Cardiac atrium fibroblast (primary cell): ENCODE results near the gene CSNK1D. TPM values are rescaled to one million over a fixed set of nuclear protein-coding genes. Genes with fewer than 3 reads are reported as not detected.

Experiments used
- total RNA-seq: library from RNA; depleted of rRNA; stranded (reverse); fragments of >200 nt; gene quantifications from 2 replicates; pipeline ENCODE4 v1.2.3, GENCODE V29; 2015

CSNK1D gene
- 28.7 and 31.3 TPM in 2 replicates for total RNA-seq

DNA sequence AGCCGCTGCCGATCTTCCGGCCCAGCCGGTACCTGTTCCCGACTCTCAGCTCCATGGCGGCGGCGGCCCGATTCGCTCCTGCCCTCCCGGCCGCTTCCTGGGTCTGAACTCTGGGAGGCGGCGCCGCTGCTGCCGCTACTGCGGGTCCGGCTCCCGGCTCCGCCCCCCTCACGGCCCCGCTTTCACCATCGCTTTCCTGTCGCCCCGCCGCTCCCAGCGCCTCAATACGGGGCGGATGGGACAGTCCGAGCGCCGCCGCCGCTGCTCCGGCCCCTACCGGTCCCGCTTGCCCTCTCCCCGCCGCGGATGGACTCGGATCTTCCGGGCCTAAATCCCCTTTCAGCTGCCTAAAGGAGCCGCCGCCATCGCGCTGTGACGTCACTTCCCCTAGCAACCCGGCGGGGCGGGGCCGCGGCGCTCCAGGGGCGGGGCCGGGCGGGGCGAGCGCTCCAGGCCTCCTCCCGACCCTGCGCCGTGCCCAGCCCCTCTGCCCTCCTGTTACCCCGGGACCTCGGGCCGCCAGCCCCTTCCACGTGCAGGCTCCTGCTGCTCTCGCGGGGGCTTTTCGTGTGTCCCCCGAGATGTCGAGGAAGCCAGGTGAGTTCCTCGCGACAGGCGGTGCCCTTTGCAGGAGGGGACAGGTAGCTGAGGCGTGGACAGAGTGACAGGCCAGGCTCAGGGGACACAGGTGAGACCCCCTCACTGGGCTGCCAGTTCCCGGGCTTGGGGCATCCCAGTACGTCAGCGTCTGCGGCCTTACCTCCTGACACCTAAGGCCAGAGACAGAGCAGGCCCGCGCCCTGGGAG, at the start of gene CSNK1D:
Gene CSNK1D (minus strand): TSS at position 374 of the 807 bp plus-strand sequence. CDS start 319 bp downstream, at position 55.

DNA sequence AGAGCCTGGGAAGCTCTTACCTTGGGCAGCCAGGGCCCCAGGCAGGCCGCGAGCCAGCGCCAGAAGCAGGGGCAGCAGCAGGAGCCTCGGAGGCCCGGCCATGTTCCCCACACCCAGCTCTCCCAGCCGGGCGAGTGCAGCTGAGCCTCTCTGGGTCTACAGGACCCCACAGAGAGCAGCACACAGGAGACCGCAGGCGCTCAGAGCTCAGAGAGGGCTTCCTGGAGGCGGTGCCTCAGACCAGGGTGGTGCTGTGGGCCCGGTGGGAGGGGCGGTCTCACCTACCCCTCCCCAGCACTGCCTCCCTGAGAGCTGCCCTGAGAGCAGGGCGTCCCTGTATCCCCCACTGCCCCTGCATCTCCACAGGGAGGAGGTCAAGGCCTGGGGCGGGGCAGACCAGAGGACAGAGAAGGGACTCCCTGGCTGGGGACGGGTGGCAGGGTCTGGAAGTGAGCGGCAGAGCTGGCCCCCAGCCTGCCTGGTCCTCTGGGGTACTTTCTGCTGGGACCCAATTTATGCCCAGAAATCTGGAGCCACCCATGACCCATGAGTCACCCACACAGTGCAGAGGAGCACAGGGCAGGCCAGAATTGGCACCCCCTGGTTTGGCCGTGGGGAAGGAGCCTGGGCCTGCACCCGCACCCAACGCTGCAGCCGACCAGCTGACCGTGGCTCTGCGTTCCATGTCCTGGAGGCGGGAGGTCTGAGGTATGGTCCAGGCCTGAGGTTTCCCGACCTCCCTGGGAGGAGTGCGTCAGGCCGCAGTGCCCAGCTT, 44.1 kb upstream of the CSNK1D start, which contains the start of gene CD7:
Gene CD7 (minus strand): TSS at position 215 of the 775 bp plus-strand sequence. CDS start 113 bp downstream, at position 102.

DNA sequence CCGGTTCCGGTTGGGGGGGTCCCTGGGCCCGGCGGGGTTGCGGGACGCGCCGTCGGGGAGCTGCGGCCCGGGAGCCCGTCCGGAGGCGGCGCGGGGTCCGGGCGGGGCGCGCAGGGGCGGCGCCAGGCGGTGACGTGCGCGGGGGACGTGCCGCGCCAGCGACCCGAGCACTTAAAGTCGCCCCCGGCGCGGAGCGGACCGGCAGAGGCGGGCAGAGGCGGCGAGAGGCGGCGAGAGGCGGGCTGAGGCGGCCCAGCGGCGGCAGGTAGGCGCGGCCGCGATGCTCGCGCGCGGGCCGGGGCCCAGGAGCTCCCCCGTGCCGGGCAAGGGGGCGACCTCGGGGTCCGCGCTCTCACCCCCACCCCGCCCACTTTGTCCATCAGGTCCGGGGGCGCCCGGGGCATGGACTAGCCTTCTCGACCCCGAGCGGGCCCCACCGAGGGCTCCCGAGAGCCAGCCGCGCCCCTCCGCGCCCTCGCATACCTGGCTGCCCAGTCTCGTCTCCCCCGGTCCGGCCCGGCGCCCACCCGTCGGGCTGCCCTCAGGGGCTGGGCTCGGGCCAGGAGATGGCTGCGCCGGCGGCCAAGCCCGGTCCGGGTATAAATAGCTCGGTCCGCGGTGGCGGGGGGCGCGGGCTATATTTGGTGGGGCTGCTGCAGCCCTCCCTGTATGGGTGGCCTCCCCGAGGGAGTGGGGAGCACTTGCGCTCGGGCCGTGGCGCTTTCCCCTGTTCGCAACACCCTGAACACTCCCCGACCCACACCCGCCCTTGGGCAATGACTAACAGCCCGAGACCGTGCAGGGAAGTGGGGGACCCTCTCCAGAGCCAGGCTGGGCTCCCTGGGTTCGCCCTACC, 44.4 kb downstream of the CSNK1D start, which contains the start of gene SLC16A3:
Gene SLC16A3 (plus strand): TSS at position 201 of the 856 bp plus-strand sequence. CDS start 6,967 bp downstream, outside the sequence.

DNA sequence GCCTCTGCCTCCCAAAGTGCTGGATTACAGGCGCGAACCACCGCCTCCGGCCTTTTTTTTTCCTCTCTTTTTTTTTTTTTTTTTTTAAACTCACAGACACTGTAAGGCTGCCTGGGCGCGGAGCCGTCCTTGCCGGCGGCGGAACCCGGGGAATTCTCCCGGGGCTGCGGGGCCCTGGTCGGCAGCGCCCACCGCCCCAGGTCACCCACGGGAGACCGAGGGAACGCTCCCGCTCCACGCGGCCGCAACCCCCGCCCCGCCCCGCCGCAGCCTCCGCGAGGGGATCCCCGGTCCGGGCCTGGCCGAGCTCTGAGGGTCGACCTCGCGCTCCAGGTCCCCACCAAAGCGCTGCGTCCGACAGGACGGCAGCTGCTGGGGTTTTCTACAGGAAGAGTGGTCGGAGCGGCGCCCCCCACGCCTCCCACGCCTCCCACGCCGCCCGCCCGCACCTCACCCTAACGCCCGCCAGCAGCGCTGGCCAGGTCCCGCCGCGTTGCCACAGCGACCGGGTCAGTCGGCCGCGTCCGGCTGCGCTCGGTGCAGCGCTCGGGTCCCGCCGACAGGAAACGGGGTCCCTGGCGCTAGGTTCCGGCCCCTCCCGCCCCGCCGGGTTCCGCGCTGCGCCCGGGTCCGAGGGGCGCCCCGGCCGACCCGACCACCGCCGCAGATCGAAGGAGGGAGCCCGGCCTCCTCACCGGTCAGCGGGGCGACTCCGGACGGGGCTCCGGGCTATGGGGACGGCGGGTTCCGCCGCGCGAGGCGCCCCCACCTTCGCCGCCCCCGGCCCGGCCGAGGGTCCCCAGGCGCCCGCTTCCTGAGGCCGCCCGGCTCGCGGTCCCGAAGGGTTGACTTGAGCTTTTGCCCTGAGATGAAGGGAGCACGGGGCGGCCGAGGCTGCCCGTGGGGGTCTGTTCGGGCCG, 60.9 kb downstream of the CSNK1D start, which contains the start of gene CCDC57:
Gene CCDC57 (minus strand): TSS at position 512 of the 920 bp plus-strand sequence. CDS start 10,898 bp downstream, outside the sequence.

Other genes starting within 250 kb of the CSNK1D start
- 32.6 and 38.8 TPM in 2 replicates for gene RAC3, start 242.0 kb downstream of the CSNK1D start, total RNA-seq
- gene DCXR, start 236.0 kb downstream of the CSNK1D start, total RNA-seq = 83.4 and 156 TPM in 2 replicates
- 34.7 and 43.7 TPM in 2 replicates for gene RFNG, start 221.9 kb downstream of the CSNK1D start, total RNA-seq
- gene GPS1, start 221.8 kb downstream of the CSNK1D start, total RNA-seq = 91.0 and 91.7 TPM in 2 replicates
- gene DUS1L, start 207.9 kb downstream of the CSNK1D start, total RNA-seq = 33.0 and 34.7 TPM in 2 replicates
- gene FASN, start 175.5 kb downstream of the CSNK1D start, total RNA-seq = 80.9 and 170 TPM in 2 replicates
- gene CCDC57, start 60.9 kb downstream of the CSNK1D start, total RNA-seq = 6.5 and 9.4 TPM in 2 replicates
- 600 and 632 TPM in 2 replicates for gene SLC16A3, start 44.7 kb downstream of the CSNK1D start, total RNA-seq
- 0.49 TPM in 1 of 2 replicates, not detected in the other for gene CD7, start 43.9 kb upstream of the CSNK1D start, total RNA-seq
- gene SECTM1, start 60.1 kb upstream of the CSNK1D start, total RNA-seq = 18.4 and 25.6 TPM in 2 replicates
- gene TEX19, start 85.5 kb upstream of the CSNK1D start, total RNA-seq = not detected in 2 replicates
- not detected in 2 replicates for gene UTS2R, start 98.1 kb upstream of the CSNK1D start, total RNA-seq
- gene HEXD, start 144.6 kb upstream of the CSNK1D start, total RNA-seq = 6.8 and 11.2 TPM in 2 replicates
- 39.2 and 40.1 TPM in 2 replicates for gene OGFOD3, start 144.9 kb upstream of the CSNK1D start, total RNA-seq
- gene CYBC1, start 177.1 kb upstream of the CSNK1D start, total RNA-seq = 58.2 and 59.4 TPM in 2 replicates
- gene NARF, start 185.0 kb upstream of the CSNK1D start, total RNA-seq = 22.2 and 26.0 TPM in 2 replicates
- 28.5 and 34.5 TPM in 2 replicates for gene FOXK2, start 246.0 kb upstream of the CSNK1D start, total RNA-seq